ENCODE measurements around the gene CCPG1. TPM values are rescaled to one million over a fixed set of nuclear protein-coding genes. Genes with fewer than 3 reads are reported as not detected.

Gene CCPG1
- polyA plus RNA-seq, 1 of the 3 experiments (the other 2 are of a cell fraction): 10.5 TPM

DNA sequence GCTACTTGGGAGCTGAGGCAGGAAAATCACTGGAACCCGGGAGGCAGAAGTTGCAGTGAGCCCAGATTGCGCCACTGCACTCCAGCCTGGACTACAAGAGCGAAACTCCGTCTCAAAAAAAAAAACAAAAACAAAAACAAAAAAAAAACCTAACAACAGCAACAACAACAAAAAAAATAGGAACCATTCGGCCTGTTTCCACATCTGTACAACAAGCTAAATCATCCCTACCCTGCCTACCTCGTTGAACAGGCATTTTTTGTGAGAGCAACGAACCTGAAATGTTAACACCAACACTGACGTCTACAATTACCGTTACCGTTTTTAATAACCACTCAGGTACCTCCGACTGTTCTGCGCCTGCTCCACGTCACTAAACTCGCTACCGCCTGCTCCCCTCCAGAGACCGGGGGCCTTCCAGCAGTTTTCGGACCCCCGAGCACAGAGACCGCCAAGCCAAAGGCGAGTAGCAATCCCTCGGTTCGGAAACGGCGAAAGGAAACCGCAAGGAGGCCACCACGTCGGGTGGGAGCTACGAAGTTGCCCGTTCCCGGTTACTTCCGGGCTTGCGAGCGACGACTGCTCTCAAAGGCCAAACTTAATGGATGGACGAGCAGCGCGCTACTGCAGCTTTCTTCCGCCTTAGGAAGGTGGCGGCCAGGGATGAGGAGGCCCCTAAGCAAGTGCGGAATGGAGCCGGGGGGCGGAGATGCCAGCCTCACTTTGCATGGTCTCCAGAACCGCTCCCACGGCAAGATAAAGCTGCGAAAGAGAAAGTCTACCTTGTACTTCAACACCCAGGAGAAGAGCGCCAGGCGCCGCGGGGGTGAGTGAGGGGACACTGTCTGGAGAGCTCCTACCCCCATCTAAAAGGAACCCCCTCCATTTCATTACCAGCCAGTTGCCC lies 89.3 kb downstream of the CCPG1 start, which contains the start of the genes PIGB and PIGBOS1 (continued):
- TF ChIP-seq CHD2 (IDR thresholded peaks at IDR 0.05; ENCODE audit: low read length, partially characterized antibody) (peak; percentile 61), MXI1 (IDR thresholded peaks at IDR 0.05; ENCODE audit: low read depth, low read length) (peak; percentile 81), RAD21 (IDR thresholded peaks at IDR 0.05; ENCODE audit: low read length) (no peak; the same call in 1 of the 2 replicates), CTCF (IDR thresholded peaks at IDR 0.05) (no peak; the same call in 1 of the 2 replicates), RFX5 (IDR thresholded peaks at IDR 0.05; ENCODE audit: low read length) (no peak; the same call in 1 of the 2 replicates), NFIC (IDR thresholded peaks at IDR 0.05; ENCODE audit: borderline replicate concordance) (no peak), RXRA (IDR thresholded peaks at IDR 0.05; ENCODE audit: borderline replicate concordance, low read depth) (no peak), YY1 (IDR thresholded peaks at IDR 0.05; ENCODE audit: low read depth) (peak; percentile 57), JUND (IDR thresholded peaks at IDR 0.05) (no peak), EP300 (IDR thresholded peaks at IDR 0.05; ENCODE audit: borderline replicate concordance in 1 of 2, low read depth in 1 of 2, low read length in 1 of 2) (no peak; a peak in 1 of 4 replicates), FOXM1 (IDR thresholded peaks at IDR 0.05; ENCODE audit: low read depth) (no peak), SMC3 (IDR thresholded peaks at IDR 0.05; ENCODE audit: low read depth, low read length) (0 out of 2 replicates have a peak, but pooled peaks have one; percentile 18), POLR2AphosphoS5 (IDR thresholded peaks at IDR 0.05; ENCODE audit: low read depth, low read length) (peak; percentile 87), FOSL2 (IDR thresholded peaks at IDR 0.05; ENCODE audit: borderline replicate concordance, low read depth) (no peak), NRF1 (IDR thresholded peaks at IDR 0.05; ENCODE audit: low read depth, low read length) (0 out of 2 replicates have a peak, but pooled peaks have one; percentile 12), EZH2phosphoT487 (IDR thresholded peaks at IDR 0.05; ENCODE audit: borderline replicate concordance, low read depth) (no peak), TEAD4 (IDR thresholded peaks at IDR 0.05; ENCODE audit: borderline replicate concordance, insufficient read depth) (0 out of 2 replicates have a peak, but pooled peaks have one; percentile 18), GATA2 (CRISPR knock-in tag; IDR thresholded peaks at IDR 0.05) (no peak), FOXJ3 (CRISPR knock-in tag; IDR thresholded peaks at IDR 0.05) (peak; percentile 57; the same call in 1 of the 2 replicates), SIN3A (IDR thresholded peaks at IDR 0.05; ENCODE audit: borderline replicate concordance, low read depth, low read length) (peak; percentile 92; the same call in 1 of the 2 replicates)
- TF ChIP-seq, protein P1, sequence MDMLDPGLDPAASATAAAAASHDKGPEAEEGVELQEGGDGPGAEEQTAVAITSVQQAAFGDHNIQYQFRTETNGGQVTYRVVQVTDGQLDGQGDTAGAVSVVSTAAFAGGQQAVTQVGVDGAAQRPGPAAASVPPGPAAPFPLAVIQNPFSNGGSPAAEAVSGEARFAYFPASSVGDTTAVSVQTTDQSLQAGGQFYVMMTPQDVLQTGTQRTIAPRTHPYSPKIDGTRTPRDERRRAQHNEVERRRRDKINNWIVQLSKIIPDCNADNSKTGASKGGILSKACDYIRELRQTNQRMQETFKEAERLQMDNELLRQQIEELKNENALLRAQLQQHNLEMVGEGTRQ (IDR thresholded peaks at IDR 0.05; ENCODE audit: borderline replicate concordance, low read depth, low read length): no peak

Other genes with a start within 250 kb of the CCPG1 start
- gene RSL24D1, start 211.4 kb downstream of the CCPG1 start, polyA plus RNA-seq (2012; rRNA removed): 24.3 and 32.1 TPM in 2 replicates
- gene RAB27A, start 118.5 kb downstream of the CCPG1 start, polyA plus RNA-seq (2012; rRNA removed): 9.6 and 11.0 TPM in 2 replicates
- gene PIGBOS1, start 89.2 kb downstream of the CCPG1 start, polyA plus RNA-seq (2012; rRNA removed): 18.2 and 23.6 TPM in 2 replicates
- 6.6 and 10.5 TPM in 2 replicates for gene PIGB, start 89.1 kb downstream of the CCPG1 start, polyA plus RNA-seq (2012; rRNA removed)
- 2.5 and 2.9 TPM in 2 replicates for gene PIERCE2, start 136 bp upstream of the CCPG1 start, polyA plus RNA-seq (2012; rRNA removed)
- 5.2 and 6.3 TPM in 2 replicates for gene DNAAF4, start 99.9 kb upstream of the CCPG1 start, polyA plus RNA-seq (2012; rRNA removed)
- gene PYGO1, start 180.0 kb upstream of the CCPG1 start, polyA plus RNA-seq (2012; rRNA removed): 2.3 and 2.8 TPM in 2 replicates